ENCODE results near the gene RAP2B.
A peak's percentile ranks its signal among the peaks of the same experiment; 100 is the strongest.
"Not testable (repeated sequence)": the region's sequence is repeated elsewhere in the genome, so short reads cannot be mapped to it uniquely, and the experiment has no call there.

Gene RAP2B

GRCh38 chr3:153161714-153162512, at the start of gene RAP2B:
Gene RAP2B, plus strand, starts transcription at chr3:153162226. Its CDS starts 468 bp downstream, at chr3:153162694.
- DNase-seq (ENCODE audit: low read depth): peak; percentile 59

GRCh38 chr3:153113541-153113940, 48.5 kb upstream of the RAP2B start:
- DNase-seq (ENCODE audit: low read depth): no peak

- not testable (repeated sequence) for DNase-seq (ENCODE audit: low read depth)
These were observed 47.8 kb upstream of the RAP2B start for GRCh38 chr3:153114270-153114669.

GRCh38 chr3:153115326-153115725, 46.7 kb upstream of the RAP2B start:
- DNase-seq (ENCODE audit: low read depth): no peak

- no peak for DNase-seq (ENCODE audit: low read depth)
These were observed 34.2 kb upstream of the RAP2B start for GRCh38 chr3:153127788-153128187.

GRCh38 chr3:153129426-153129825, 32.6 kb upstream of the RAP2B start:
- no peak for DNase-seq (ENCODE audit: low read depth)

- no peak for DNase-seq (ENCODE audit: low read depth)
These were observed 32.2 kb upstream of the RAP2B start for GRCh38 chr3:153129866-153130265.

- DNase-seq (ENCODE audit: low read depth): no peak
These were observed 31.6 kb upstream of the RAP2B start for GRCh38 chr3:153130312-153130977.

GRCh38 chr3:153137626-153138025, 24.4 kb upstream of the RAP2B start:
- no peak for DNase-seq (ENCODE audit: low read depth)

- DNase-seq (ENCODE audit: low read depth): no peak
These were observed 23.5 kb upstream of the RAP2B start for GRCh38 chr3:153138276-153139210.

GRCh38 chr3:153142961-153143360, 19.1 kb upstream of the RAP2B start:
- no peak for DNase-seq (ENCODE audit: low read depth)

- no peak for DNase-seq (ENCODE audit: low read depth)
These were observed 18.0 kb upstream of the RAP2B start for GRCh38 chr3:153144071-153144470.

GRCh38 chr3:153144779-153145178, 17.2 kb upstream of the RAP2B start:
- no peak for DNase-seq (ENCODE audit: low read depth)

GRCh38 chr3:153145454-153145853, 16.6 kb upstream of the RAP2B start:
- no peak for DNase-seq (ENCODE audit: low read depth)

GRCh38 chr3:153146191-153147053, 15.6 kb upstream of the RAP2B start:
- DNase-seq (ENCODE audit: low read depth): no peak

GRCh38 chr3:153150991-153151390, 11.0 kb upstream of the RAP2B start:
- DNase-seq (ENCODE audit: low read depth): no peak

- DNase-seq (ENCODE audit: low read depth): not testable (repeated sequence)
These were observed 6.2 kb upstream of the RAP2B start for GRCh38 chr3:153155786-153156185.

GRCh38 chr3:153158189-153158588, 3.8 kb upstream of the RAP2B start:
- no peak for DNase-seq (ENCODE audit: low read depth)

- no peak for DNase-seq (ENCODE audit: low read depth)
These were observed 2.9 kb upstream of the RAP2B start for GRCh38 chr3:153158961-153159735.

GRCh38 chr3:153159771-153160397, 2.1 kb upstream of the RAP2B start:
- DNase-seq (ENCODE audit: low read depth): no peak
